Amniotic epithelial cell (primary cell): ENCODE data around the gene LGI2.
"Not testable (repeated sequence)": the region's sequence is repeated elsewhere in the genome, so short reads cannot be mapped to it uniquely, and the experiment has no call there.

Source experiments
- DNase-seq: peaks from one replicate; pipeline ENCODE4 v3.0.0-alpha.2; 2010; ENCODE audit warnings: low read depth

Gene LGI2

GRCh38 chr4:25043548-25043947, 12.8 kb upstream of the LGI2 start:
- no peak for DNase-seq

- DNase-seq, result no peak
Measured at GRCh38 chr4:25033526-25033925, 2.8 kb upstream of the LGI2 start.

- DNase-seq, result no peak
Measured at GRCh38 chr4:25032126-25032525, 1.4 kb upstream of the LGI2 start.

- peak; percentile 28 for DNase-seq
Measured at GRCh38 chr4:25031077-25031621, 403 bp upstream of the LGI2 start.

- DNase-seq, result no peak
Measured at GRCh38 chr4:25029479-25030276, 1.1 kb downstream of the LGI2 start.

GRCh38 chr4:25028851-25029250, 1.9 kb downstream of the LGI2 start:
- no peak for DNase-seq

- no peak for DNase-seq
Measured at GRCh38 chr4:25022766-25023165, 8.0 kb downstream of the LGI2 start.

GRCh38 chr4:25021216-25021615, 9.5 kb downstream of the LGI2 start:
- DNase-seq, result no peak

- DNase-seq, result peak; percentile 72
Measured at GRCh38 chr4:25020236-25020635, 10.5 kb downstream of the LGI2 start.

- no peak for DNase-seq
Measured at GRCh38 chr4:25019501-25019900, 11.2 kb downstream of the LGI2 start.

- DNase-seq, result no peak
Measured at GRCh38 chr4:25015012-25015411, 15.7 kb downstream of the LGI2 start.

- not testable (repeated sequence) for DNase-seq
Measured at GRCh38 chr4:25014662-25014983, 16.1 kb downstream of the LGI2 start.

GRCh38 chr4:25013756-25014661, 16.7 kb downstream of the LGI2 start:
- no peak for DNase-seq

GRCh38 chr4:25012655-25013054, 18.1 kb downstream of the LGI2 start:
- no peak for DNase-seq

- DNase-seq, result no peak
Measured at GRCh38 chr4:25011135-25011866, 19.4 kb downstream of the LGI2 start.

- DNase-seq, result no peak
Measured at GRCh38 chr4:25007598-25007997, 23.1 kb downstream of the LGI2 start.

- no peak for DNase-seq
Measured at GRCh38 chr4:25002681-25003080, 28.1 kb downstream of the LGI2 start.

- no peak for DNase-seq
Measured at GRCh38 chr4:25001509-25001908, 29.2 kb downstream of the LGI2 start.

GRCh38 chr4:25000639-25001038, 30.1 kb downstream of the LGI2 start:
- no peak for DNase-seq

- peak; percentile 5 for DNase-seq
Measured at GRCh38 chr4:24999392-25000089, 31.2 kb downstream of the LGI2 start.

GRCh38 chr4:24995346-24995919, 35.3 kb downstream of the LGI2 start:
- no peak for DNase-seq
